Measurements from ENCODE around the gene CCDC8.
"Not testable (repeated sequence)": the region's sequence is repeated elsewhere in the genome, so short reads cannot be mapped to it uniquely, and the experiment has no call there.

The CCDC8 gene

GRCh38 chr19:46441866-46442265 is 28.5 kb upstream of the CCDC8 start:
- no peaks in the 10 kb centered on the region for H3K4me1 Mint-ChIP-seq
- ATAC-seq, result no peak
- peaks cover 13% of the 10 kb centered on the region for H3K27me3 Mint-ChIP-seq
- no peak for DNase-seq
- no peak overlapping the region for H3K27ac Mint-ChIP-seq
- H3K9me3 Mint-ChIP-seq, result no peaks in the 10 kb centered on the region
- H3K4me3 Mint-ChIP-seq, result no peak overlapping the region

- not testable (repeated sequence) for H3K9me3 Mint-ChIP-seq, H3K27ac Mint-ChIP-seq, H3K4me1 Mint-ChIP-seq, ATAC-seq, DNase-seq, H3K4me3 Mint-ChIP-seq
- peaks cover 53% of the 10 kb centered on the region for H3K27me3 Mint-ChIP-seq
Observed at GRCh38 chr19:46435689-46436088, 22.3 kb upstream of the CCDC8 start.

GRCh38 chr19:46435009-46435408 is 21.6 kb upstream of the CCDC8 start:
- Mint-ChIP-seq H3K4me1 (no peaks in the 10 kb centered on the region), H3K9me3 (no peaks in the 10 kb centered on the region), H3K27ac (no peak overlapping the region), H3K27me3 (peaks cover 59% of the 10 kb centered on the region), H3K4me3 (no peak overlapping the region)
- ATAC-seq (no peak), DNase-seq (no peak)

- not testable (repeated sequence) for ATAC-seq, H3K4me3 Mint-ChIP-seq, DNase-seq, H3K27ac Mint-ChIP-seq, H3K9me3 Mint-ChIP-seq, H3K4me1 Mint-ChIP-seq
- peaks cover 75% of the 10 kb centered on the region for H3K27me3 Mint-ChIP-seq
Observed at GRCh38 chr19:46433470-46433869, 20.1 kb upstream of the CCDC8 start.

GRCh38 chr19:46431824-46432223 is 18.5 kb upstream of the CCDC8 start:
- Mint-ChIP-seq H3K27ac (no peak overlapping the region), H3K27me3 (peaks cover 79% of the 10 kb centered on the region), H3K4me3 (no peak overlapping the region), H3K4me1 (peaks cover 25% of the 10 kb centered on the region), H3K9me3 (no peaks in the 10 kb centered on the region)
- DNase-seq (no peak), ATAC-seq (no peak)

- Mint-ChIP-seq H3K4me3 (no peak overlapping the region), H3K4me1 (peaks cover 35% of the 10 kb centered on the region), H3K27me3 (peaks cover 93% of the 10 kb centered on the region), H3K9me3 (no peaks in the 10 kb centered on the region), H3K27ac (no peak overlapping the region)
- ATAC-seq, result no peak
- DNase-seq, result no peak
Observed at GRCh38 chr19:46429999-46430398, 16.6 kb upstream of the CCDC8 start.

GRCh38 chr19:46428239-46429135 is 15.1 kb upstream of the CCDC8 start, which contains the start of gene PNMA8C:
TSS of gene PNMA8C (minus strand) at chr19:46428936. CDS start at chr19:46428359, 577 bp downstream.
- H3K27me3 Mint-ChIP-seq, result peaks cover 92% of the 10 kb centered on the region
- H3K4me1 Mint-ChIP-seq, result peaks cover 35% of the 10 kb centered on the region
- peak within 1 kb of the TSS; percentile 30 to 69 for H3K27ac Mint-ChIP-seq

GRCh38 chr19:46427518-46428045 is 14.2 kb upstream of the CCDC8 start:
- H3K4me1 Mint-ChIP-seq, result peaks cover 35% of the 10 kb centered on the region
- peaks cover 99% of the 10 kb centered on the region for H3K27me3 Mint-ChIP-seq
- H3K9me3 Mint-ChIP-seq, result no peaks in the 10 kb centered on the region
- H3K4me3 Mint-ChIP-seq, result peak overlapping the region; percentile 79 to 83
- DNase-seq, result no peak
- H3K27ac Mint-ChIP-seq, result no peak overlapping the region
- ATAC-seq, result no peak

More at GRCh38 chr19:46428239-46429135, 15.1 kb upstream of the CCDC8 start, which contains the start of gene PNMA8C:
- Mint-ChIP-seq H3K4me3 (peak within 1 kb of the TSS; percentile 72 to 80), H3K9me3 (no peaks in the 10 kb centered on the region)
- DNase-seq (peak; percentile 48 to 70), ATAC-seq (peak; percentile 64)

GRCh38 chr19:46426506-46427162 is 13.3 kb upstream of the CCDC8 start:
- Mint-ChIP-seq H3K4me1 (peaks cover 35% of the 10 kb centered on the region), H3K27me3 (peaks cover 96% of the 10 kb centered on the region), H3K4me3 (peak overlapping the region; percentile 79 to 83), H3K27ac (no peak overlapping the region), H3K9me3 (no peaks in the 10 kb centered on the region)
- ATAC-seq (peak; percentile 94), DNase-seq (peak; percentile 42 to 63)

- H3K27me3 Mint-ChIP-seq, result peaks cover 95% of the 10 kb centered on the region
- peaks cover 35% of the 10 kb centered on the region for H3K4me1 Mint-ChIP-seq
- peak overlapping the region; percentile 79 to 83 for H3K4me3 Mint-ChIP-seq
- DNase-seq (no peak), ATAC-seq (no peak)
- no peaks in the 10 kb centered on the region for H3K9me3 Mint-ChIP-seq
- no peak overlapping the region for H3K27ac Mint-ChIP-seq
Observed at GRCh38 chr19:46426035-46426505, 12.7 kb upstream of the CCDC8 start.

- Mint-ChIP-seq H3K27me3 (peaks cover 95% of the 10 kb centered on the region), H3K4me3 (no peak overlapping the region), H3K9me3 (no peaks in the 10 kb centered on the region), H3K4me1 (peaks cover 24% of the 10 kb centered on the region), H3K27ac (no peak overlapping the region)
- DNase-seq (no peak), ATAC-seq (no peak)
Observed at GRCh38 chr19:46423188-46423587, 9.8 kb upstream of the CCDC8 start.

- H3K27ac Mint-ChIP-seq, result no peak overlapping the region
- ATAC-seq (no peak), DNase-seq (no peak)
- no peak overlapping the region for H3K4me3 Mint-ChIP-seq
- no peaks in the 10 kb centered on the region for H3K9me3 Mint-ChIP-seq
- H3K4me1 Mint-ChIP-seq, result peaks cover 15% of the 10 kb centered on the region
- H3K27me3 Mint-ChIP-seq, result peaks cover 89% of the 10 kb centered on the region
Observed at GRCh38 chr19:46422344-46422743, 9.0 kb upstream of the CCDC8 start.

GRCh38 chr19:46420056-46420455 is 6.7 kb upstream of the CCDC8 start:
- Mint-ChIP-seq H3K4me1 (peaks cover 13% of the 10 kb centered on the region), H3K27me3 (peaks cover 88% of the 10 kb centered on the region), H3K9me3 (no peaks in the 10 kb centered on the region), H3K27ac (no peak overlapping the region), H3K4me3 (no peak overlapping the region)
- no peak for ATAC-seq
- DNase-seq, result no peak

- Mint-ChIP-seq H3K27me3 (peaks cover 94% of the 10 kb centered on the region), H3K4me1 (peaks cover 30% of the 10 kb centered on the region), H3K4me3 (peak overlapping the region in 1 of 2 donors; percentile 29)
- not testable (repeated sequence) for H3K9me3 Mint-ChIP-seq, H3K27ac Mint-ChIP-seq
- peak; percentile 71 for ATAC-seq
- peak in 1 of 2 donors; percentile 47 for DNase-seq
Observed at GRCh38 chr19:46415804-46416709, 2.7 kb upstream of the CCDC8 start.

- peak overlapping the region in 1 of 2 donors; percentile 33 for H3K4me3 Mint-ChIP-seq
- ATAC-seq, H3K9me3 Mint-ChIP-seq, H3K27ac Mint-ChIP-seq, DNase-seq: not testable (repeated sequence)
- peaks cover 94% of the 10 kb centered on the region for H3K27me3 Mint-ChIP-seq
- H3K4me1 Mint-ChIP-seq, result peaks cover 30% of the 10 kb centered on the region
Observed at GRCh38 chr19:46414899-46415298, 1.5 kb upstream of the CCDC8 start.
